Lung (tissue), 12 donors: Measurements from ENCODE around the gene CD300LB. TPM values are rescaled to one million over a fixed set of nuclear protein-coding genes. Genes with fewer than 3 reads are reported as not detected.
A peak's percentile ranks its signal among the peaks of the same experiment; 100 is the strongest.

Source experiments
- ATAC-seq: fragments of 200-7000 bp; cut with Tn5 transposase; one replicate; pipeline ENCODE4 v1.9.1; 2020; ENCODE audit warnings: moderate number of reproducible peaks; ENCODE audit not compliant: insufficient read depth, low FRiP score
- DNase-seq, 3 donors: peaks; one replicate each; pipeline ENCODE4 v3.0.0-alpha.2; 2013 to 2017
- H3K27ac ChIP-seq, 2 donors: one replicate each; pipeline ENCODE4 v1.5.1; 2013; ENCODE audit warnings: mild to moderate bottlenecking in 2 of 2, moderate library complexity in 2 of 2, control low read depth in 1 of 2, inconsistent platforms in 1 of 2, low read depth in 1 of 2, low read length in 1 of 2
- H3K27me3 ChIP-seq, 3 donors: one replicate each; pipeline ENCODE4 v1.5.1; 2013; ENCODE audit warnings: low read length in 2 of 3; ENCODE audit not compliant: control insufficient read depth in 3 of 3, insufficient read depth in 3 of 3
- H3K36me3 ChIP-seq, 4 donors: one replicate each; pipeline ENCODE4 v1.5.1; 2013; ENCODE audit warnings: low read length in 4 of 4, mild to moderate bottlenecking in 1 of 4, moderate library complexity in 1 of 4; ENCODE audit not compliant: control insufficient read depth in 4 of 4, insufficient read depth in 4 of 4
- H3K4me1 ChIP-seq, 5 donors: one replicate each; pipeline ENCODE4 v1.5.1; 2013; ENCODE audit warnings: low read length in 5 of 5, mild to moderate bottlenecking in 2 of 5, moderate library complexity in 1 of 5; ENCODE audit not compliant: control insufficient read depth in 5 of 5, insufficient read depth in 5 of 5
- H3K4me3 ChIP-seq: one replicate; pipeline ENCODE4 v1.5.1; 2013; ENCODE audit warnings: mild to moderate bottlenecking, control low read depth, moderate library complexity
- H3K9ac ChIP-seq, 2 donors: one replicate each; pipeline ENCODE4 v1.5.1; 2013; ENCODE audit warnings: low read length in 2 of 2, control low read depth in 1 of 2; ENCODE audit not compliant: insufficient read depth in 1 of 2
- H3K9me3 ChIP-seq, 4 donors: one replicate each; pipeline ENCODE4 v1.5.1; 2013; ENCODE audit warnings: low read length in 3 of 4, mild to moderate bottlenecking in 1 of 4, moderate library complexity in 1 of 4; ENCODE audit not compliant: control insufficient read depth in 4 of 4, insufficient read depth in 3 of 4
- WGBS, 2 donors: extraction: QIAGEN DNeasy Blood & Tissue Kit; methylation state at CpG; one replicate each; pipeline ENCODE4 v1.1.7; 2013; 5-methylcytosine and 5-hydroxymethylcytosine counted together
- polyA plus RNA-seq, 2 donors: library from polyadenylated mRNA; stranded (reverse); fragments of 200-250 nt; gene quantifications; one replicate each; pipeline ENCODE4 v1.2.1, GENCODE V29; 2013
- total RNA-seq, 2 donors: library from RNA; depleted of rRNA in 1 of 2; stranded (reverse); fragments of >200 nt in 1 of 2; gene quantifications; one replicate each; pipeline ENCODE4 v1.2.1, GENCODE V29; 2014 to 2021
- TF ChIP-seq, protein P1 (sequence below): IDR thresholded peaks from 2 replicates; pipeline ENCODE4 v1.5.1; 2012; ENCODE audit warnings: mild to moderate bottlenecking; ENCODE audit errors: control extremely low read depth, extremely low read depth
- donor health status: control.
- donor health status: control.
- donor health status: Bipolar disorder and iron deficiency.
- donor health status: healthy.
- donor health status: DM: yes; HTN: yes; CAD: no.

Gene CD300LB
- total and polyA plus RNA-seq, 4 donors = 0.82 to 1.8 (median 1.3) TPM

DNA sequence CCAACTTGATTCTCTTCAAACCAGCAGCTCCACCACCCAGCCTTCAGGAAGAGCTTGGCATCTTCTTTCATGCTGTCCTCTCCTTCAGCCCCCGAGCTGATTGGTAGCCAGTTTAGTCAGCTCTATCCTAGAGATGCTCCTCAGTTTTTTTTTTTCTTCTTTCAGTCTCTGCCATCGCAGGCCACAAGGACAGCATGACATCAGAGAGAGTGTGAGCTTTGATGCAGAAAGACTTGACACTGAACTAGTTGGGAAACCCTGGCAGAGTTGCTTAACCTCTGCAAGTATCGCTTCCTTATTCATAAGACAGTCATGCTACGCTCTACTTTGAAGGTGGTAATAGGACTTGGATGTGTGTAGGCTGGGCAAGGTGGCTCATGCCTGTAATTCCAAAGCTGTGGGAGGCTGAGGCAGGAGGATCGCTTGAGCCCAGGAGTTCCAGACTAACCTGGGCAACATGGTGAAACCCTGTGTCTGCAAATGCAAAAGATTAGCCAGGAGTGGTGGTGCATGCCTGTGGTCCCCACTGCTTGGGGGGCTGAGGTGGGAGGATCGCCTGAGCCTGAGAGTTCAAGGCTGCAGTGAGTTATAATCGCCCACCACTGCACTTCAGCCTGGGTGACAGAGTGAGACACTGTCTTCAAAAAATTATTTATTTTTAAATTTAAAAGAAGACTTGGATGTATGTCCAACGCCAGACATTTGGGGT lies 2.6 kb downstream of the CD300LB start:
- no peaks in the 10 kb centered on the region for H3K36me3 ChIP-seq
- no peak overlapping the region for H3K27ac ChIP-seq
- TF ChIP-seq, protein P1, sequence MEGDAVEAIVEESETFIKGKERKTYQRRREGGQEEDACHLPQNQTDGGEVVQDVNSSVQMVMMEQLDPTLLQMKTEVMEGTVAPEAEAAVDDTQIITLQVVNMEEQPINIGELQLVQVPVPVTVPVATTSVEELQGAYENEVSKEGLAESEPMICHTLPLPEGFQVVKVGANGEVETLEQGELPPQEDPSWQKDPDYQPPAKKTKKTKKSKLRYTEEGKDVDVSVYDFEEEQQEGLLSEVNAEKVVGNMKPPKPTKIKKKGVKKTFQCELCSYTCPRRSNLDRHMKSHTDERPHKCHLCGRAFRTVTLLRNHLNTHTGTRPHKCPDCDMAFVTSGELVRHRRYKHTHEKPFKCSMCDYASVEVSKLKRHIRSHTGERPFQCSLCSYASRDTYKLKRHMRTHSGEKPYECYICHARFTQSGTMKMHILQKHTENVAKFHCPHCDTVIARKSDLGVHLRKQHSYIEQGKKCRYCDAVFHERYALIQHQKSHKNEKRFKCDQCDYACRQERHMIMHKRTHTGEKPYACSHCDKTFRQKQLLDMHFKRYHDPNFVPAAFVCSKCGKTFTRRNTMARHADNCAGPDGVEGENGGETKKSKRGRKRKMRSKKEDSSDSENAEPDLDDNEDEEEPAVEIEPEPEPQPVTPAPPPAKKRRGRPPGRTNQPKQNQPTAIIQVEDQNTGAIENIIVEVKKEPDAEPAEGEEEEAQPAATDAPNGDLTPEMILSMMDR = no peak

DNA sequence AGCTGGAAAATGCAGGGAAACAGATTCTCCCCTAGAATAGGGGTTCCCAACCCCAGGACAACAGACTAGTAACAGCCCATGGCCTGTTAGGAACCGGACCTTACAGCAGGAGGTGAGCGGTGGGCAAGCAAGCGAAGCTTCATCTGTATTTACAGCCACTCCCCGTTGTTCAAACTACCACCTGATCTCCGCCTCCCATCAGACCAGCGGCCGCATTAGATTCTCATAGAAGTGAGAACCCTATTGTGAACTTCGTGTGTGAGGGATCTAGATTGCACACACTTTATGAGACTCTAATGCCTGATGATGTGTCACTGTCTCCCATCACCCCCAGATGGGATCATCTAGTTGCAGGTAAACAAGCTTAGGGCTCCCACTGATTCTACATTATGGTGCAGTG lies 3.5 kb downstream of the CD300LB start:
- Histone ChIP-seq H3K27ac (no peak overlapping the region), H3K4me1 (no peaks in the 10 kb centered on the region), H3K4me3 (no peak overlapping the region), H3K27me3 (no peaks in the 10 kb centered on the region), H3K9me3 (peaks cover 0 to 8% (median 0%) of the 10 kb centered on the region in 4 donors), H3K9ac (no peak overlapping the region), H3K36me3 (no peaks in the 10 kb centered on the region)
- 90 to 94% methylated on average over 8 of the region's 8 CpGs for WGBS, 2 donors
- DNase-seq (no peak), ATAC-seq (no peak)
- TF ChIP-seq, protein P1 = no peak

More for the DNA sequence above, 2.6 kb downstream of the CD300LB start:
- no peak overlapping the region for H3K9ac ChIP-seq
- 65 to 70% methylated on average over 8 of the region's 8 CpGs for WGBS, 2 donors
- H3K4me1 ChIP-seq = no peaks in the 10 kb centered on the region
- ATAC-seq (no peak), DNase-seq (peak in 2 of 3 donors; percentile 15 to 34)
- H3K27me3 ChIP-seq = no peaks in the 10 kb centered on the region
- no peak overlapping the region for H3K4me3 ChIP-seq
- no peaks in the 10 kb centered on the region for H3K9me3 ChIP-seq

DNA sequence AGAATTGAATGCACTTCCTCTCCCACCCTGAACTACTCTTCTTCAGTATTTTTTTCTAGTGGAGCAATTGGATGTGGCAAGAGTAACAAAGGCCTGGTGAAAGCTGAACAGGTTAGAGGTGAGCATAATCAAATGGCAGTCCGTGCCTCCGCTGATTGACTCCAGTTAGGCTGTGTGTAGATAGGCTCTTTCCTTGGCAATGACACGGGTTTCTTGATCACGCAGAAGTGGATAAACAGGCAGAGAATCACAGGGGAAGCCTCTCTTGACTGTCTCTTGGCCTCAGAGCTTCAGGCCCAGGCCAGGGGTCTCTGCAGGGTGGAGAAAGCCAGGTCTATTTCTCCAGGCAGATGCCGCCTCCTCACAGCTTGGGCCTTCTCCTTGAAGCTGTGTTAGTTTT lies 4.2 kb downstream of the CD300LB start:
- Histone ChIP-seq H3K9me3 (peaks cover 0 to 12% (median 0%) of the 10 kb centered on the region in 4 donors), H3K27ac (no peak overlapping the region), H3K9ac (no peak overlapping the region), H3K4me1 (no peaks in the 10 kb centered on the region), H3K36me3 (no peaks in the 10 kb centered on the region), H3K4me3 (no peak overlapping the region), H3K27me3 (no peaks in the 10 kb centered on the region)
- DNase-seq (no peak), ATAC-seq (no peak)
- WGBS, 2 donors = 71 to 88% methylated on average over 5 of the region's 5 CpGs
- TF ChIP-seq, protein P1 = no peak

DNA sequence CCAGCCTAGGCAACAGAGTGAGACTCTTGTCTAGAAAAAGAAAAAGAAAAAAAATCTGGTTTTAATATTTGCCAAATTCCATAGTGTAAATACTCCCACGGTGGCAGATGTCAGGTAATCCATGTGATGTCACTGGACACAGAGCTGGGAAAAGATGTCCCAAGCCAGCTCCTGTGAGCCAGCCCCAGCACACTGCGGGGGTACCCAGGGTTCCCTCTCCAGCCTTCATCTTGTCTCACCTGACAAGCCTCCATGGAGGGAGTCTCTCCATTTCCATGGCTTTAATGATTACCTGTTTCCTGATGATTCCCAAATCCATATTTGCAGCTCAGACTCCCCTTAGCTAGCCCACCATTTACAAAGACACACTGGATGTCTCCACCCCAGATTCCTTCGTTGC lies 4.6 kb downstream of the CD300LB start:
- Histone ChIP-seq H3K36me3 (no peaks in the 10 kb centered on the region), H3K27ac (no peak overlapping the region), H3K4me1 (no peaks in the 10 kb centered on the region), H3K27me3 (no peaks in the 10 kb centered on the region), H3K4me3 (no peak overlapping the region), H3K9me3 (peaks cover 0 to 12% (median 0%) of the 10 kb centered on the region in 4 donors), H3K9ac (no peak overlapping the region)
- WGBS, 2 donors = 53 to 60% methylated on average over 3 of the region's 3 CpGs
- TF ChIP-seq, protein P1 = no peak
- ATAC-seq (no peak), DNase-seq (no peak)
